ENCODE data around the gene GAS7. TPM values are rescaled to one million over a fixed set of nuclear protein-coding genes. Genes with fewer than 3 reads are reported as not detected.

Gene GAS7
- polyA plus RNA-seq, 1 donor (not counting 4 experiments of a cell fraction or from before 2014, with no cell fraction given): 0.10 TPM

DNA sequence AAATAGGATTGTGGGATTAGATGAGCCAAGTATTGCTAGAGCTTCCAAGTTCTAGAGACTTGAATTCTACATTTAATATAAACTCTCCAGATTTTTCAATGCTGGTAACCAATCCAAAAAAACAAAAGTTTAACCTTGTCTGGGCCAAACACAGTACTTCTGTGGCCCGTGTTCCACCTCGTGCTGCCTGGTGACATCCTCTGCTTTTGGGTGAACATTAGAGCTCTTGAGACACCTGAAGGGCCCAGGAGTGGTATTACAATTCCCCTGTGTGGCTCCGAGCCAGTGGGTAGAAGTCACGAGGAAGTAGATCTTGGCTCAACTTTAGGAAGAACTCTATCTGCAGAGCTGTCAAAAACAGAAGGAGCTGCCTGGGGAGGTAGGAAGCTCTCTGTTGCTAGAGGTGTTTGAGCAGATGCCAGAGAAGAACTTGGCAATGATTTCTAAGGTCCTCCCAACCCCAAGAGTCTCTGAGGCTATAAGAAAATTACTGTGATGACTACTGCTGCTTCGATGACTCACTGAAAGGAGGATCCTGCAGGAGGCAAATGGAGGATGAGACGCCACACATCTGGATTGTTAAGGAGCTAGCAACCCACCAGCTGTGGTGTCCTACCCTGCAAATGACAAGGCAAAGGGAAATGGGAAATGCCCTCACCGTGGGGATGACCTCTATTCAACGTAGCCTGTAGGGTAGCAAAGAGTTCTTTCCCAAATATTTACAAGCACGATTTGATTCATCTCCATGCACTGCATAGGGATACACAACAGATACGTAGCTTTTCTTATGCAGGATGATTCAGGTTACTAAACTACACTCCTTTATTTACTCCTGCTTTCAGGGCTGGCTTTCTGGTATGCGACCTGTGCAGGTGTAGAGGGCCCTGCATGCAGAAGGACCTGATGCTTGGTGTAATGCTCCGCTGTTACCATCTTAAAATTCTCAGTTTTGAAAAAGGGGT is 45.8 kb upstream of the GAS7 start:
- no peak overlapping the region for H3K27ac ChIP-seq (ENCODE audit: control insufficient read depth, insufficient read depth, low read length)
- H3K79me2 ChIP-seq (ENCODE audit: control insufficient read depth, insufficient read depth, low read length): no peaks in the 10 kb centered on the region
- H3K4me2 ChIP-seq (ENCODE audit: control insufficient read depth, extremely low read depth, insufficient read depth, low read depth, low read length): no peak overlapping the region

DNA sequence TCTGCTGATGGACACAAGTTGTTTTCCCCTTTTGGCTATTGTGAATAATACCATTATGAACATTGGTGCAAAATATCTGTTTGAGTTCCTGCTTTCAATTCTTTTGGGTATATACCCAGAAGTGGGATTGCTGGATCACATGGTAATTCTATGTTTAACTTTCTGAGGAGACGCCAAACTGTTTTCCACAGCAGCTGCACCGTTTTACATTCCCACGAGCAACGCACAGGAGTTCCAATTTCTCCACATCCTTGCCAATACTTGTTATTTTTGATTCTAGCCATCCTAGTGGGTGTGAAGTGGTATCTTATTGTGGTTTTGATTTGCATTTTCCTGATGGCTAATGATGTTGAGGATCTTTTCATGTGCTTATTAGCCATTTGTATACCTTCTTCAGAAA is 43.4 kb upstream of the GAS7 start:
- no peak for FAIRE-seq
- Histone ChIP-seq H3K27ac (ENCODE audit: control insufficient read depth, insufficient read depth, low read length) (no peak overlapping the region), H3K9me1 (ENCODE audit: control insufficient read depth, extremely low read depth, insufficient read depth, low read length) (no peaks in the 10 kb centered on the region), H3K4me3 (ENCODE audit: control insufficient read depth in 2 of 3, extremely low read depth in 1 of 3, insufficient read depth in 2 of 3, low read depth in 1 of 3, low read length in 3 of 3) (no peak overlapping the region), H3K36me3 (ENCODE audit: control insufficient read depth in 2 of 2, extremely low read depth in 1 of 2, insufficient read depth in 2 of 2, low read length in 2 of 2) (no peaks in the 10 kb centered on the region), H3K79me2 (ENCODE audit: control insufficient read depth, insufficient read depth, low read length) (no peaks in the 10 kb centered on the region), H4K20me1 (ENCODE audit: control insufficient read depth, extremely low read depth, insufficient read depth, low read length) (no peaks in the 10 kb centered on the region), H3K9me3 (ENCODE audit: control insufficient read depth, low read depth, low read length) (no peaks in the 10 kb centered on the region), H2AFZ (ENCODE audit: control insufficient read depth, low read length) (no peak overlapping the region), H3K27me3 (ENCODE audit: control insufficient read depth, extremely low read depth, insufficient read depth, low read length) (no peaks in the 10 kb centered on the region), H3K4me2 (ENCODE audit: control insufficient read depth, extremely low read depth, insufficient read depth, low read depth, low read length) (no peak overlapping the region), H3K4me1 (ENCODE audit: control insufficient read depth, extremely low read depth, insufficient read depth, low read length) (peaks cover 6% of the 10 kb centered on the region), H3K9ac (ENCODE audit: control insufficient read depth, extremely low read depth, insufficient read depth, low read length) (no peak overlapping the region)
- dilution Hi-C loops (cut with MboI; ENCODE audit: extremely low pct_ligation_motif_present, low sequenced_read_pairs): no loop called here
- TF ChIP-seq, protein P1, sequence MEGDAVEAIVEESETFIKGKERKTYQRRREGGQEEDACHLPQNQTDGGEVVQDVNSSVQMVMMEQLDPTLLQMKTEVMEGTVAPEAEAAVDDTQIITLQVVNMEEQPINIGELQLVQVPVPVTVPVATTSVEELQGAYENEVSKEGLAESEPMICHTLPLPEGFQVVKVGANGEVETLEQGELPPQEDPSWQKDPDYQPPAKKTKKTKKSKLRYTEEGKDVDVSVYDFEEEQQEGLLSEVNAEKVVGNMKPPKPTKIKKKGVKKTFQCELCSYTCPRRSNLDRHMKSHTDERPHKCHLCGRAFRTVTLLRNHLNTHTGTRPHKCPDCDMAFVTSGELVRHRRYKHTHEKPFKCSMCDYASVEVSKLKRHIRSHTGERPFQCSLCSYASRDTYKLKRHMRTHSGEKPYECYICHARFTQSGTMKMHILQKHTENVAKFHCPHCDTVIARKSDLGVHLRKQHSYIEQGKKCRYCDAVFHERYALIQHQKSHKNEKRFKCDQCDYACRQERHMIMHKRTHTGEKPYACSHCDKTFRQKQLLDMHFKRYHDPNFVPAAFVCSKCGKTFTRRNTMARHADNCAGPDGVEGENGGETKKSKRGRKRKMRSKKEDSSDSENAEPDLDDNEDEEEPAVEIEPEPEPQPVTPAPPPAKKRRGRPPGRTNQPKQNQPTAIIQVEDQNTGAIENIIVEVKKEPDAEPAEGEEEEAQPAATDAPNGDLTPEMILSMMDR (optimal IDR thresholded peaks at IDR 0.05 in 1 of 3, IDR thresholded peaks at IDR 0.05 in 1 of 3, conservative IDR thresholded peaks at IDR 0.05 in 1 of 3; ENCODE audit: extremely low read depth in 1 of 3, insufficient read depth in 2 of 3, low read length in 3 of 3): no peak
- TF ChIP-seq EZH2 (IDR thresholded peaks at IDR 0.05; ENCODE audit: low read length): no peak
- no peak for DNase-seq (ENCODE audit: low read depth, low spot score)

More for the DNA sequence above, 45.8 kb upstream of the GAS7 start:
- Histone ChIP-seq H3K36me3 (ENCODE audit: control insufficient read depth in 2 of 2, extremely low read depth in 1 of 2, insufficient read depth in 2 of 2, low read length in 2 of 2) (no peaks in the 10 kb centered on the region), H3K9me3 (ENCODE audit: control insufficient read depth, low read depth, low read length) (no peaks in the 10 kb centered on the region), H3K4me3 (ENCODE audit: control insufficient read depth in 2 of 3, extremely low read depth in 1 of 3, insufficient read depth in 2 of 3, low read depth in 1 of 3, low read length in 3 of 3) (no peak overlapping the region), H2AFZ (ENCODE audit: control insufficient read depth, low read length) (peak overlapping the region; percentile 43), H3K9ac (ENCODE audit: control insufficient read depth, extremely low read depth, insufficient read depth, low read length) (no peak overlapping the region), H3K4me1 (ENCODE audit: control insufficient read depth, extremely low read depth, insufficient read depth, low read length) (peaks cover 6% of the 10 kb centered on the region), H3K9me1 (ENCODE audit: control insufficient read depth, extremely low read depth, insufficient read depth, low read length) (no peaks in the 10 kb centered on the region), H4K20me1 (ENCODE audit: control insufficient read depth, extremely low read depth, insufficient read depth, low read length) (no peaks in the 10 kb centered on the region), H3K27me3 (ENCODE audit: control insufficient read depth, extremely low read depth, insufficient read depth, low read length) (no peaks in the 10 kb centered on the region)
- FAIRE-seq (peak; percentile 5), DNase-seq (ENCODE audit: low read depth, low spot score) (no peak)
- dilution Hi-C loops (cut with MboI; ENCODE audit: extremely low pct_ligation_motif_present, low sequenced_read_pairs): no loop called here
- no peak for TF ChIP-seq EZH2 (IDR thresholded peaks at IDR 0.05; ENCODE audit: low read length)
- TF ChIP-seq, protein P1 (optimal IDR thresholded peaks at IDR 0.05 in 1 of 3, IDR thresholded peaks at IDR 0.05 in 1 of 3, conservative IDR thresholded peaks at IDR 0.05 in 1 of 3; ENCODE audit: extremely low read depth in 1 of 3, insufficient read depth in 2 of 3, low read length in 3 of 3): no peak

Data from keratinocyte (primary cell).